H1 (cell line): ENCODE results near the gene NRXN3.

Source experiments
- BRCA1 ChIP-seq: IDR thresholded peaks from 2 replicates; pipeline ENCODE4 v1.6.1; 2012; ENCODE audit warnings: low read depth, low read length, improper control_type of control experiment
- CEBPB ChIP-seq: IDR thresholded peaks from 2 replicates; pipeline ENCODE4 v1.6.1; 2012; ENCODE audit warnings: low read depth, low read length
- KDM5A ChIP-seq: fragments of 200-600 bp; IDR thresholded peaks from 2 replicates; pipeline ENCODE4 v1.7.1; 2012; ENCODE audit warnings: mild to moderate bottlenecking, low read length, inconsistent platforms, mixed read lengths
- PHF8 ChIP-seq: fragments of 200-600 bp; sonication (generic); conservative IDR thresholded peaks from 2 replicates; pipeline ENCODE4 v1.7.1; 2012; ENCODE audit warnings: low read depth, mild to moderate bottlenecking, inconsistent platforms, low read length, moderate library complexity
- POLR2A ChIP-seq, 2 experiments: IDR thresholded peaks; 1 replicate in 1 of 2; 2 replicates in 1 of 2; pipeline ENCODE4 v1.6.1; 2011; ENCODE audit warnings: low read depth in 2 of 2, low read length in 2 of 2, mild to moderate bottlenecking in 2 of 2; ENCODE audit errors: control extremely low read depth in 1 of 2
- POLR2AphosphoS5 ChIP-seq: IDR thresholded peaks from 2 replicates; pipeline ENCODE4 v1.6.1; 2011; ENCODE audit warnings: low read depth, low read length
- RBBP5 ChIP-seq: IDR thresholded peaks from 2 replicates; pipeline ENCODE4 v1.7.1; 2012; ENCODE audit warnings: low read depth, mild to moderate bottlenecking, inconsistent platforms, low read length, moderate library complexity, borderline replicate concordance
- SIX5 ChIP-seq: IDR thresholded peaks from 2 replicates; pipeline ENCODE4 v1.6.1; 2011; ENCODE audit warnings: mild to moderate bottlenecking, low read depth, low read length
- SRF ChIP-seq: IDR thresholded peaks from 2 replicates; pipeline ENCODE4 v1.6.1; 2011; ENCODE audit warnings: mild to moderate bottlenecking, low read depth, low read length, moderate library complexity
- TF ChIP-seq, protein P1 (sequence below), 3 experiments: IDR thresholded peaks; 1 replicate in 2 of 3; 2 replicates in 1 of 3; pipeline versions ENCODE4 v1.5.1 to v1.6.1; 2011; ENCODE audit warnings: low read length in 3 of 3, mild to moderate bottlenecking in 3 of 3, inconsistent platforms in 2 of 3, low read depth in 1 of 3, moderate library complexity in 1 of 3; ENCODE audit not compliant: insufficient read depth in 1 of 3; ENCODE audit errors: control extremely low read depth in 1 of 3
- TF ChIP-seq, protein P2 (sequence below): IDR thresholded peaks from 2 replicates; pipeline ENCODE4 v1.6.1; 2012; ENCODE audit warnings: inconsistent platforms

GRCh38 chr14:79043194-79043889 lies 873.2 kb downstream of the NRXN3 start:
- TF ChIP-seq CEBPB (no peak), SIX5 (no peak), PHF8 (no peak), SRF (no peak), BRCA1 (no peak), KDM5A (no peak), RBBP5 (no peak), POLR2AphosphoS5 (no peak), POLR2A (IDR thresholded peaks at IDR 0.05; ENCODE audit: control extremely low read depth in 1 of 2, low read depth in 2 of 2, low read length in 2 of 2) (no peak)
- TF ChIP-seq, protein P1, sequence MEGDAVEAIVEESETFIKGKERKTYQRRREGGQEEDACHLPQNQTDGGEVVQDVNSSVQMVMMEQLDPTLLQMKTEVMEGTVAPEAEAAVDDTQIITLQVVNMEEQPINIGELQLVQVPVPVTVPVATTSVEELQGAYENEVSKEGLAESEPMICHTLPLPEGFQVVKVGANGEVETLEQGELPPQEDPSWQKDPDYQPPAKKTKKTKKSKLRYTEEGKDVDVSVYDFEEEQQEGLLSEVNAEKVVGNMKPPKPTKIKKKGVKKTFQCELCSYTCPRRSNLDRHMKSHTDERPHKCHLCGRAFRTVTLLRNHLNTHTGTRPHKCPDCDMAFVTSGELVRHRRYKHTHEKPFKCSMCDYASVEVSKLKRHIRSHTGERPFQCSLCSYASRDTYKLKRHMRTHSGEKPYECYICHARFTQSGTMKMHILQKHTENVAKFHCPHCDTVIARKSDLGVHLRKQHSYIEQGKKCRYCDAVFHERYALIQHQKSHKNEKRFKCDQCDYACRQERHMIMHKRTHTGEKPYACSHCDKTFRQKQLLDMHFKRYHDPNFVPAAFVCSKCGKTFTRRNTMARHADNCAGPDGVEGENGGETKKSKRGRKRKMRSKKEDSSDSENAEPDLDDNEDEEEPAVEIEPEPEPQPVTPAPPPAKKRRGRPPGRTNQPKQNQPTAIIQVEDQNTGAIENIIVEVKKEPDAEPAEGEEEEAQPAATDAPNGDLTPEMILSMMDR (IDR thresholded peaks at IDR 0.05; ENCODE audit: control extremely low read depth in 1 of 3, insufficient read depth in 1 of 3, low read depth in 1 of 3, low read length in 3 of 3): no peak
- TF ChIP-seq, protein P2, sequence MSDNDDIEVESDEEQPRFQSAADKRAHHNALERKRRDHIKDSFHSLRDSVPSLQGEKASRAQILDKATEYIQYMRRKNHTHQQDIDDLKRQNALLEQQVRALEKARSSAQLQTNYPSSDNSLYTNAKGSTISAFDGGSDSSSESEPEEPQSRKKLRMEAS: no peak
